T-helper 2 cell treated with Interferon-gamma antibody and Interleukin-4, amounts not matched to agents 5 μg/mL and 100 μg/mL, for 36 hours (primary cell): ENCODE data around the gene AMHR2.
A peak's percentile ranks its signal among the peaks of the same experiment; 100 is the strongest.
"Not testable (repeated sequence)": the region's sequence is repeated elsewhere in the genome, so short reads cannot be mapped to it uniquely, and the experiment has no call there.

Experiments used
- DNase-seq: peaks from one replicate; pipeline ENCODE4 v3.0.0; 2021; ENCODE audit warnings: low spot score
- H3K27ac Mint-ChIP-seq: one replicate; pipeline ENCODE4 v1.8.0; 2021; ENCODE audit warnings: mild to moderate bottlenecking, mixed read lengths
- H3K27me3 Mint-ChIP-seq: one replicate; pipeline ENCODE4 v1.8.0; 2021; ENCODE audit warnings: low read depth, mixed read lengths
- H3K36me3 Mint-ChIP-seq: one replicate; pipeline ENCODE4 v1.8.0; 2021; ENCODE audit warnings: low read depth, mixed read lengths
- H3K4me1 Mint-ChIP-seq: one replicate; pipeline ENCODE4 v1.8.0; 2021; ENCODE audit warnings: low read depth, mixed read lengths
- H3K4me3 Mint-ChIP-seq: one replicate; pipeline ENCODE4 v1.8.0; 2022; ENCODE audit warnings: mild to moderate bottlenecking, moderate library complexity, mixed read lengths
- H3K9me3 Mint-ChIP-seq: one replicate; pipeline ENCODE4 v1.8.0; 2021; ENCODE audit warnings: mixed read lengths

Gene AMHR2

DNA sequence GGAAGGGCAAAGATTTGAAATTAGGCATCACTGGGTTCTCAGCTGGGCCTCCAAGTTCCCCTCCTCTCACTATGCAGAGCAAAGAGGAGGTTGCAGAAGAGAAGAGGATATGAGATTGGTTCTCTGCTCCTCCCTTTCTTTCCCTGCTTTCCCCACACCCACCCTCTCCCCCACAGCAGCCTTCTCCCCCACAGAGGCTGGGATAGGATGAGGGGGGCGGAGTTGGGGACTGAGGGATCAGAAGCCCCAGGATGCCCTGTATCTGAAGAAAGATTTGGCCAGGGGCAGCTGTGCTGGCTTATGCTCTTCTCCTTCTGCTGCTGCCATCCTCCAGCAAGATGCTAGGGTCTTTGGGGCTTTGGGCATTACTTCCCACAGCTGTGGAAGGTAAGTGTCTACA, at the start of gene AMHR2:
Gene AMHR2 (plus strand): TSS at position 259 of the 400 bp plus-strand sequence. CDS start 80 bp downstream, at position 339.
- H3K4me1 Mint-ChIP-seq = peaks cover 10% of the 10 kb centered on the region
- DNase-seq = no peak
- H3K27me3 Mint-ChIP-seq = no peaks in the 10 kb centered on the region
- H3K27ac Mint-ChIP-seq = no peak within 1 kb of the TSS
- H3K9me3 Mint-ChIP-seq = no peaks in the 10 kb centered on the region
- no peak within 1 kb of the TSS for H3K4me3 Mint-ChIP-seq
- no peaks in the 10 kb centered on the region for H3K36me3 Mint-ChIP-seq

GRCh38 chr12:53374277-53374676, 49.4 kb upstream of the AMHR2 start:
- not testable (repeated sequence) for DNase-seq, H3K4me3 Mint-ChIP-seq, H3K27me3 Mint-ChIP-seq, H3K36me3 Mint-ChIP-seq, H3K9me3 Mint-ChIP-seq
- peak overlapping the region; percentile 83 for H3K27ac Mint-ChIP-seq
- peaks cover 21% of the 10 kb centered on the region for H3K4me1 Mint-ChIP-seq

DNA sequence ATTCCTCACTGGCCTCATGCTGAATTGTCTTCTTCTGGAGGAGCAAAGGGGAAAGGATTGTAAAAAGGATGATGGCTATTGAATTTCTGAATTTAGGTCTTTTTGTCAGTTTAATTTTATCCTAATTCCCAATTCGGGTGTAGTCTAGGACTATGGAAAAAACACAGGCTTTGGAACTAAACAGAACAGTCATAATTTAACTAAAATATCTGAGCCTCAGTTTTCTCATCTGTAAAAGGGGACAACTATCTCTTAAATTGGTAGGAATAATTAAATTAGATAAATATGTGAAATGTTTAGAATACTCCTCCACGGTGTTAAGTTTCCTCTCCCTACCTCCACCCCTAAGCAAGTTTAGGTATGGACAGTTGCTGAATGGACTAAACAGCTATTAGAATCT, 46.9 kb upstream of the AMHR2 start:
- Mint-ChIP-seq H3K4me1 (peaks cover 23% of the 10 kb centered on the region), H3K27ac (no peak overlapping the region), H3K4me3 (no peak overlapping the region), H3K9me3 (no peaks in the 10 kb centered on the region), H3K36me3 (peaks cover 7% of the 10 kb centered on the region), H3K27me3 (no peaks in the 10 kb centered on the region)
- DNase-seq = no peak

GRCh38 chr12:53378222-53378621, 45.4 kb upstream of the AMHR2 start:
- no peaks in the 10 kb centered on the region for H3K9me3 Mint-ChIP-seq
- H3K4me3 Mint-ChIP-seq = no peak overlapping the region
- no peaks in the 10 kb centered on the region for H3K27me3 Mint-ChIP-seq
- H3K4me1 Mint-ChIP-seq = peaks cover 29% of the 10 kb centered on the region
- peaks cover 22% of the 10 kb centered on the region for H3K36me3 Mint-ChIP-seq
- no peak overlapping the region for H3K27ac Mint-ChIP-seq
- DNase-seq = no peak

DNA sequence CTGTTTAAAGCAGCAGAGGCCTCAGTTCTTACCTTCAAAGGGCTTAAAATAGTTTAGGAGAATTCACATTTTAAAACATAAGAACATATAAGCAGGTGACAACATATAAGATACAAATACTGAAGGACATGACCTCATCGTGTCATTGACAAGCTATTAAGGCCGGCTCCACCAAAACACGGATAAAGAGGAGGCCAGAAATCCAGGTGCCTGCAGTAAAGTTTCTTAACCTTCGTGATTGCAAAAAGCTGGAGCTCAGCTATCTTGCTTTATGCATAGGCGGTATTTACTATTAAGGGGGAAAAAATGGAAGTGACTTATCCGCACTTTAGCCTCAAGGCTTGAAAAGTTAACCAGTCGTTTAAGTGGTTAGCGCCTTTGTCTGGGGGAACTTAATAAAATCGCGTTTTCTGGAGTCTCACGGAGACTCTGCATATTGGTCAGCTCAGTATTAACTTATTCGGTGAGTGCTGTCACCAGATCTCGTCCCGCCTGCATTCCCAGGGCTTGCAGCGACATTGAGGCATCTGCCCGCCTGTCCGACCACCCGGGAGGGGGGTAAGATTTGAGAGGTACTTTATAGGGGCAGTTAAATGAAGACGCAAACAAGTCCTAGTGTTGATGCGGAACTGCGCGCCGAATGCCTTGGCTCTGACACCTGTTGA, 44.8 kb upstream of the AMHR2 start:
- no peak overlapping the region for H3K27ac Mint-ChIP-seq
- DNase-seq = no peak

DNA sequence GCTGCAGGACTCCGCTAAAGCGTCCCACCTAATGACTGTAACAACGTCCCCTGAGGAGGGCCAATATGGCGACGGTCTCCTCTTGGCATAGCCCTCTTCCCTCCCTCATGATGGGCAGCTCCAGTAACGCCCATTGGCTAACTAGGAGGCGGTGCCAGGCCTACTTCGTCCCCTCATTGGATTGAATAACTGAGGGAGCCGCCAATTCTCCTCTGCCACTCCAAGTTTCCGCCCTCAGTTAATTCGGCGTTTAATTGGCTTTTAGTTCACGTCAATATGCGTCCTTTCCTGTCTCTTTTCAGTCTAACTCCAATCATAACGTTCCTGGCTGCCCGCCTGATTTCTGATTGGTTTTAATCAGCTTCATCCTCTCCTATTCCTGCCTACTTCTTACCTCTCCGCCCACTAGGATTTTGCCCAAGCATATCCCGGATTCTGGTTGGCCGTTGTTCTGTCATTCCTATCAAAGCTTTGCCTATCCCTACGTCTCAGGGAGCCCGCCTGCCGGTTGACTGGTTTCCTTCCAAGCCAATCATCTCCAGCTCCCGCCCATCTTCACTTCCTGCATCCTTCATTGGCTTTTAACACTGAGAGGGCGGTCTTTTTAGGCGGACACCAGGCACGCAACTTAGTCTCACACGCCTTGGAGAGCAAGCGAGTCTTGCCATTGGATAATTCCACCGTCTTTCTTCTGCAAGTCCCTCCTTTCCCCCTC, 44.1 kb upstream of the AMHR2 start:
- DNase-seq = peak; percentile 98
- Mint-ChIP-seq H3K36me3 (peaks cover 34% of the 10 kb centered on the region), H3K4me1 (peaks cover 28% of the 10 kb centered on the region), H3K27me3 (no peaks in the 10 kb centered on the region), H3K4me3 (no peak overlapping the region), H3K27ac (no peak overlapping the region), H3K9me3 (no peaks in the 10 kb centered on the region)

More for the DNA sequence above, 44.8 kb upstream of the AMHR2 start:
- peaks cover 31% of the 10 kb centered on the region for H3K4me1 Mint-ChIP-seq
- H3K9me3 Mint-ChIP-seq = no peaks in the 10 kb centered on the region
- H3K4me3 Mint-ChIP-seq = no peak overlapping the region
- H3K27me3 Mint-ChIP-seq = no peaks in the 10 kb centered on the region
- peaks cover 28% of the 10 kb centered on the region for H3K36me3 Mint-ChIP-seq

DNA sequence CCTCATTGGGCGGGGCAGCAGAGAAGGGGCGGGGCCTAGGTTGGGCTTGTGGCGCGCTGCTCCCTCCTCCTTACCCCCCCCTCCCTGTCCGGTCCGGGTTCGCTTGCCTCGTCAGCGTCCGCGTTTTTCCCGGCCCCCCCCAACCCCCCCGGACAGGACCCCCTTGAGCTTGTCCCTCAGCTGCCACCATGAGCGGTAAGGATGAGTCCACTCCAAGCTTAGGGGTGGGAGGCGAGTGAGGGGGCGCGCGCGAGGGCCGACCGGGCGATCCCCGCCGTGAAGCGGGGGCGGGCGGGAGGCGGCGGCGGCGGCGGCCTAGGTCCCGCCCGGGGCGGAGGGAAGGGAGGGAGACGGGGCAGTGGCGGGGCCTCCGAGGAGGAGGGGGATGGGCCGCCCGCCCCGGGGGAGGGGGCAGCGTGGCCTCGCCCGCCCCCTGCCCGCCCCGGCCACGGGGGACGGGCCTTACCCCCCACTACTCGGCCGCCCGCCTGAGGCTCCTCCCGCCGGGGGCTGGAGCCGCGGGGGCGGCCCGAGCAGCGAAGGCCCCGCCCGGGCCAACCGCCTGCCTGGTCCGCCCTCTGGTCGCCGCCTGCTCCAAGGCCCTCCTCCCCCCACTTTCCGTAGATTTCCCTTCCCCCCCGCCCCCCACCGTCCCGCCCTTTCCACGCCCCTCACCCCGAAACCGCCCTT, 43.4 kb upstream of the AMHR2 start, which contains the start of gene SP1:
Gene SP1 (plus strand): TSS at position 73 of the 690 bp plus-strand sequence. CDS start 116 bp downstream, at position 189.
- Mint-ChIP-seq H3K27ac (peak within 1 kb of the TSS; percentile 86), H3K27me3 (no peaks in the 10 kb centered on the region), H3K36me3 (peaks cover 37% of the 10 kb centered on the region), H3K4me1 (peaks cover 28% of the 10 kb centered on the region), H3K4me3 (peak within 1 kb of the TSS; percentile 95), H3K9me3 (no peaks in the 10 kb centered on the region)
- peak; percentile 91 for DNase-seq

DNA sequence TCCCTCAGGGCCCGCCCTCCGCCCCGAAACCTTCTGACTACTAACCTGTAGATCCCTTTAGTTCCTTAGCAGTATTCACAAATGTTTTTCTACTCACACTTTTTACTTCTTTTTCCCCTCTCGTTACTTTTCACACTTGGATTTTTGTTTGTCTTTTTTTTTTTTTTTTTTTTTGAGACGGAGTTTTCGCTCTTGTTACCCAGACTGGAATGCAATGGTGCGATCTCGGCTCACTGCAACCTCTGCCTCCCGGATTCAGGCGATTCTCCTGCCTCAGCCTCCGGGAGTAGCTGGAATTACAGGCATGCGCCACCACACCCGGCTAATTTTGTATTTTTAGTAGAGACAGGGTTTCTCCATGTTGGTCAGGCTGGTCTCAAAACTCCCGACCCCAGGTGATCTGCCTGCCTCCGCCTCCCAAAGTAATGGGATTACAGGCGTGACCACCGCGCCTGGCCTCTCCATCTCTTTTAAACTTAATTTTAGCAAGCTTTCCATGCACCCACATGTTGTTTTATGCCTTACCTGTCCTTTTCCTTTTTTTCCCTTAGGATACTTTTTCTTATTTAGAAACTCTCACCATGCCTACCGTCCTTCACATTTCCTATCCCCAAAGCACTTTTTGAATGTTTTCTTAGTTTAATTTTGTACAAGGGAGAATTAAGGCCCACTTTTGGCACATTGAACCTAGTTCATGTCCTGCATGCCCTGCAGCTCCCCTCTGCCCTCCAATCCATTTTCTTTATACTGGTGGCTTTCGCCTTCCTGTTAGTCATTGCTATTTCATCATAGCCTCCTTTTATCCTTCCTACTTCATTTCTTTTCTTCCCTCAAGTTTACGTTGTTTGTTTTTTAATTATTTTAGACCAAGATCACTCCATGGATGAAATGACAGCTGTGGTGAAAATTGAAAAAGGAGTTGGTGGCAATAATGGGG, 42.6 kb upstream of the AMHR2 start:
- DNase-seq = no peak
- peaks cover 39% of the 10 kb centered on the region for H3K36me3 Mint-ChIP-seq
- H3K9me3 Mint-ChIP-seq = no peaks in the 10 kb centered on the region
- peak overlapping the region; percentile 86 for H3K27ac Mint-ChIP-seq
- peaks cover 29% of the 10 kb centered on the region for H3K4me1 Mint-ChIP-seq
- H3K27me3 Mint-ChIP-seq = no peaks in the 10 kb centered on the region
- peak overlapping the region; percentile 95 for H3K4me3 Mint-ChIP-seq

DNA sequence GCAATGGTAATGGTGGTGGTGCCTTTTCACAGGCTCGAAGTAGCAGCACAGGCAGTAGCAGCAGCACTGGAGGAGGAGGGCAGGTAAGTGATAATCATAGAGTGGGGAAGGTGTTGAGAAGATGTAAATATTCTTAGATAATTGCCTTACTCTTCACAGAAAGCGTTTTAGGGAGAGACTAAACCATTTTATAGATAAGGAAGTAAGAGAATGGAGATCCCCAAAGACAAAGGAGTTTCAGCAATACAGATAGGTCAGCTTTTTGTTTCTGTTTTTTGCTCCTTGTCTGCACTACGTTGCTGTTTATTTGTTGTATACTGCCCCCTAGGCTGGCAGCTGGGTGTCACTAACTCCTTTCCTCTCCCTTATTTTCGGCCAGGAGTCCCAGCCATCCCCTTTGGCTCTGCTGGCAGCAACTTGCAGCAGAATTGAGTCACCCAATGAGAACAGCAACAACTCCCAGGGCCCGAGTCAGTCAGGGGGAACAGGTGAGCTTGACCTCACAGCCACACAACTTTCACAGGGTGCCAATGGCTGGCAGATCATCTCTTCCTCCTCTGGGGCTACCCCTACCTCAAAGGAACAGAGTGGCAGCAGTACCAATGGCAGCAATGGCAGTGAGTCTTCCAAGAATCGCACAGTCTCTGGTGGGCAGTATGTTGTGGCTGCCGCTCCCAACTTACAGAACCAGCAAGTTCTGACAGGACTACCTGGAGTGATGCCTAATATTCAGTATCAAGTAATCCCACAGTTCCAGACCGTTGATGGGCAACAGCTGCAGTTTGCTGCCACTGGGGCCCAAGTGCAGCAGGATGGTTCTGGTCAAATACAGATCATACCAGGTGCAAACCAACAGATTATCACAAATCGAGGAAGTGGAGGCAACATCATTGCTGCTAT, 41.7 kb upstream of the AMHR2 start:
- DNase-seq = peak; percentile 35
- Mint-ChIP-seq H3K27me3 (no peaks in the 10 kb centered on the region), H3K36me3 (peaks cover 41% of the 10 kb centered on the region), H3K4me3 (peak overlapping the region; percentile 95), H3K9me3 (no peaks in the 10 kb centered on the region), H3K27ac (peak overlapping the region; percentile 86), H3K4me1 (peaks cover 31% of the 10 kb centered on the region)

- Mint-ChIP-seq H3K36me3 (peaks cover 49% of the 10 kb centered on the region), H3K27me3 (no peaks in the 10 kb centered on the region), H3K9me3 (no peaks in the 10 kb centered on the region)
Measured at GRCh38 chr12:53383258-53383657, 40.4 kb upstream of the AMHR2 start.

GRCh38 chr12:53386381-53386780, 37.3 kb upstream of the AMHR2 start:
- Mint-ChIP-seq H3K27ac (peak overlapping the region; percentile 47), H3K36me3 (peaks cover 62% of the 10 kb centered on the region), H3K4me1 (peaks cover 54% of the 10 kb centered on the region), H3K4me3 (peak overlapping the region; percentile 64)
- DNase-seq, H3K27me3 Mint-ChIP-seq, H3K9me3 Mint-ChIP-seq: not testable (repeated sequence)

More at GRCh38 chr12:53383258-53383657, 40.4 kb upstream of the AMHR2 start:
- Mint-ChIP-seq H3K4me3 (peak overlapping the region; percentile 95), H3K4me1 (peaks cover 41% of the 10 kb centered on the region), H3K27ac (peak overlapping the region; percentile 53)
- DNase-seq = no peak

- Mint-ChIP-seq H3K27me3 (no peaks in the 10 kb centered on the region), H3K36me3 (peaks cover 41% of the 10 kb centered on the region), H3K4me3 (peak overlapping the region; percentile 36), H3K4me1 (peaks cover 35% of the 10 kb centered on the region), H3K27ac (no peak overlapping the region), H3K9me3 (no peaks in the 10 kb centered on the region)
- no peak for DNase-seq
Measured at GRCh38 chr12:53388932-53389331, 34.7 kb upstream of the AMHR2 start.
